ENCODE results near the gene TMEM11.

TMEM11 gene

GRCh38 chr17:21214015-21214776, at the start of gene TMEM11:
Gene TMEM11 (minus strand): TSS chr17:21214161. CDS start chr17:21214152, 9 bp downstream.
- DNase-seq (ENCODE audit: low spot score): peak; percentile 99
- no peak for TF ChIP-seq CTCF (IDR thresholded peaks at IDR 0.05; ENCODE audit: extremely low read depth, missing control alignments)

- no peak for TF ChIP-seq CTCF (IDR thresholded peaks at IDR 0.05; ENCODE audit: extremely low read depth, missing control alignments)
- no peak for DNase-seq (ENCODE audit: low spot score)
Observed at GRCh38 chr17:21263376-21263775, 49.4 kb upstream of the TMEM11 start.

DNA sequence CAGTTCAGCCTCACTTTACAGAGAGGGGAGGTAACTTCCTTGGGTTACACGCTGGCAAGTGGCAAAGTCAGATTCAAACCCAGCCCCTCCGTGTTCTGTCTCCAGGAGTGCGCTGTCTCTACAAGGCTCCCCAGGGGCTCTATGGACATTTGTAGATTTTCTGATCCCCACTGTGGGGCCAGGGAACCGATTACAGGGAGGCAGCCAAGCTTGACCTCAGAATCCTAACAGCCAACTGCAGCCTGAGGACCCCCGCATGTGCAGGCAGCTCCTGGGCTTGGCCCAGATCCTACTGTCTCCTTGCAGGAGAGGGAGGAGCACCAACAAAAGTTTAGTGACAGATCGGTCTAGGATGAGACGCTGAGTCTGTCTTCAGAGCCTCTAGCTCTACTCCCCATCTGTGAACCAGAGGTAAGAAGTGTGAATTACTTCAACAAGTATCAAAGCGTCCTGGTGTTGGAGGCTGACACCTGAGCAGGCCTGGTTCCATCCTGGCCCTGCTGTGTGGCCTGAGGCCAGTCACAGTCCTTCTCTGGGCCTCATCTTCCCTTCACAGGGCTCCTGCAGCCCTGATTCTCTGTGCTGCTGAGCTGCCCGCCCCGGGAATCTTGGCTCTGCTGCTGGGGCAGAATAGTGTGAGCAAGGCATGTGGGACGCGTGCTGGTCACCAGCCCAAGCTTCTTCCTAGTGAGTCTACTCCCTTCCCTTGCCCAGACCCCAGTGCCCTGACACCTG, 48.5 kb upstream of the TMEM11 start:
- DNase-seq (ENCODE audit: low spot score): no peak
- no peak for TF ChIP-seq CTCF (IDR thresholded peaks at IDR 0.05; ENCODE audit: extremely low read depth, missing control alignments)

GRCh38 chr17:21258593-21258992, 44.6 kb upstream of the TMEM11 start:
- no peak for TF ChIP-seq CTCF (IDR thresholded peaks at IDR 0.05; ENCODE audit: extremely low read depth, missing control alignments)

DNA sequence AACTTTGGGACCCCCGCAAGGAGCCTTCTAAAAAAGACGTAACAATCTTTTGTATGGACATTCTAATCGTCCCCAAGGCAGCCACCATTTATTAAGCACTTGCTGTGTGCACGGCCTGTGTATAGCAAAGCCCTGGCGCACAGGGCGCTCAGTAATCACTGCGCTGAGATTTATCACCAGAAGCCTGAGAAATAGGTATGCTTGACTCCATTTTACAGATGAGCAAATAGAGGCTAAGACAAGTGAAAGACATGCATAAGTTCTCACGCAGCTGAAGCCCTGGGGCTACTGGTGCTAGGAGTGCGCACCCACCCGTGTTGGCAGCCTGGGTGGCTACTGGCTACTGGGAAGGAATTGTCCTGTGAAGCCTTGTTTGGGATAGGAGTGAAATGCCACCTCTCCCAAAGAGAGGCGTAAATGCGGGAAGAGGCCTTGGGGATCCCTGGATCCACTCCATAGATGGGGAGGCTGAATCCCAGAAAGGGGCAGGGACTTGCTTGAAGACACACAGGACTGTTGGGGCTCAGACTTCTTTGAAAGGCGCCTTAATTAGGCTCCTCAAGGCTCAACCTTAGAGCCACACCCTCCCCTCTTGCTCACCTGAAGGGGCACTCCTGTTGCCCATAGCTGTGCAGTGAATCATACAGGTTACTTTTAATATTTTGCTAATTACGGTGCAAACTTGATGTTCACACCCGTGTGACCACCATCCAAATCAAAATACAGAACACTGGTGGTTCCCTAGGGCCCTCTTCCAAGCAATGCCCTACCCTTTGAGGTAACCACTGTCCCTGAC, 39.9 kb upstream of the TMEM11 start:
- no peak for TF ChIP-seq CTCF (IDR thresholded peaks at IDR 0.05; ENCODE audit: extremely low read depth, missing control alignments)
- DNase-seq (ENCODE audit: low spot score): no peak

More at GRCh38 chr17:21258593-21258992, 44.6 kb upstream of the TMEM11 start:
- no peak for DNase-seq (ENCODE audit: low spot score)

DNA sequence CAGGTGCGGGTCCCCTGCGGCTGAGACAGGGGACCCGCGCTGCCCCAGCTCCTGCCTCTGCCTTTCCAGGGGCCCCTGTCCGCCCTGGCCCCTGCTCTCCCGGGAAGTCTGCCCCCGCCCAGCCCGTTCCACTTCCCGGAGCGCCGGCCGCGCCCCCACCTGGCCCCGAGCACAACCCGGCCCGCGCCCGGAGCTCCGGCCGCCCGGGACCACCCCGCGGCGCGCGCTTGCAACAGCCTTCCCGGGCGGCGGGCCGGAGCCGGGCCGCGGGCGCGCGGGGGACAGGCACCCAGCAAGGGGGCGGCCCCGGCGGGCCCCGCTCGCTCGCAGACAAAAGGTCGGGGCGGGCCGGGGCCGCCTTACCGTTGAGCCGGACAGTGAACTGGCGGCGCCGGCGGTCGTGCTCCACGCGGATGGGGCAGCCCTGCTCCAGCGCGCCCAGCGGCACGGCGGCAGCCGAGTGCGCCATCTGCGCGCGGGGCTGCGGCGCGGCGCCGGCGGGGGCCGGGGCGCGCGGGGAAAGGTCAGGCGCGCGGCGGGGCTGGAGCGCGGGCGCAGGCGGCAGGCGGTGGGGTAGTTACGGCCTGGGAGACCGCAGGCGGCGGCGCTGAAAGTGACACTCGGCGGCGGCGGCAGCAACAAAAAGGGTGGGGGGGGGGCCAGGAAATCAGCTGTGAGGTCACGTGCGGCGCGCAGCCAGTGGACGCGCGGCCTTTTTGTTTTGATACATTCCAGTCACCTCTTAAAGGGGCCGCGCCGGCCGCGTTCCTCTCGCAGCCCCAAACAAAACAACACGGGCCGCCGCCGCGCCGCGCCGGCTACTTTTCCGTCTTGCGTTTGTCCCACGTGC, 39.1 kb upstream of the TMEM11 start, which contains the start of gene NATD1:
Gene NATD1, minus strand, starts transcription at position 615 of the 850 bp plus-strand sequence. Its CDS starts 146 bp downstream, at position 469.
- TF ChIP-seq CTCF (IDR thresholded peaks at IDR 0.05; ENCODE audit: extremely low read depth, missing control alignments): no peak
- DNase-seq (ENCODE audit: low spot score): peak; percentile 93
